IPS-18c (cell line): ENCODE measurements around the gene ISG20L2.

Experiments used
- H3K4me3 ChIP-seq: 2 replicates; pipeline ENCODE4 v1.7.0; 2013; ENCODE audit warnings: low read depth, mild to moderate bottlenecking, low read length, moderate library complexity; ENCODE audit not compliant: insufficient read depth
- H3K9me3 ChIP-seq: one replicate; pipeline ENCODE4 v1.6.1; 2013; ENCODE audit warnings: mild to moderate bottlenecking, low read length, moderate library complexity; ENCODE audit not compliant: control insufficient read depth, insufficient read depth

The ISG20L2 gene

DNA sequence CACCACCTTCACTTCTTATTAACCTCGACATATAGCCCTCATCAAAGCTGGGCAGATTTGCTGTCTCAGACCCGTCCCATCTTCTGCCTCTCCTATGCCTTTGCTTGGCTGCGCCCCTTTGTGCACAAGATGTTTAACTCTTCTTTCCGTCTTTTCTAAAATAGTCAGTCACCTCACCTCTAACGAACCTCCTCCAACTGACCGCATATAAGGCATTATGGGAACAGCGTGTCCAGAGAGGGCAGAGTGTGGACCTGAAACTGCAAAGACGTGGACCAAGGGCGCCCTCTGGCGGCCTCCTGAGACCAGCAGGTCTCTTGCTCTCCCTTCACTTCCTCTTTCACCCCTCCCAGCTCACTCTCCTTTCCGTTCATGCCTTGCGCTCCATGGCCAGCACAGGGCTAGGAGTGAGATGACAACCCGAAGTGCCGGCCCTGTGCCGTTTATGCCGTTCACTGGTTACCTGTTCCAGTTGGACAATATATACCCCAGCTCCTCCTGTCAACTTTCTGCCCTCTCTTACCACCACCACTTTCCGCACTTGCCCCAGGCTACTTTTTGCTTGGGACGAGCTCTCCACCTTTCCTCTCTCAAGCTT is 2.8 kb downstream of the ISG20L2 start:
- Histone ChIP-seq H3K9me3 (no peaks in the 10 kb centered on the region), H3K4me3 (peak overlapping the region; percentile 40)

DNA sequence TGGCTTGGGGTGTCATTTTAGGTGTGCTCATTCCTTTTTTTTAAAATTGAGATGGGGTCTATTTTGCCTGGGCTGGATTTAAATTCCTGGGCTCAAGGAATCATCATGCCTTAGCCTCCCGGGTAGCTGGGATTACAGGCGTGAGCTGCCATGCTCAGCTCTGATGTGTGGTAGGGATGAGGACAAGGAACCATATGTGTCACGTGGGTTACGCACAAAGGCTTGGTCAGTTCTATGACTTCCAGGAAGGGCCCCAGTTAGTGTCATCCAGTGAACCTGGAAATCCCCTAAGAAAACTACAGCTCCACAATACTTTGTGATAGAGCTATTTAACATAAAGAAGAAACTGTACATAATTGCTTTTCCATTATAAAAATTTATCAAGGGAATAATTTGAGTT is 7.0 kb downstream of the ISG20L2 start:
- Histone ChIP-seq H3K9me3 (no peaks in the 10 kb centered on the region), H3K4me3 (no peak overlapping the region)

DNA sequence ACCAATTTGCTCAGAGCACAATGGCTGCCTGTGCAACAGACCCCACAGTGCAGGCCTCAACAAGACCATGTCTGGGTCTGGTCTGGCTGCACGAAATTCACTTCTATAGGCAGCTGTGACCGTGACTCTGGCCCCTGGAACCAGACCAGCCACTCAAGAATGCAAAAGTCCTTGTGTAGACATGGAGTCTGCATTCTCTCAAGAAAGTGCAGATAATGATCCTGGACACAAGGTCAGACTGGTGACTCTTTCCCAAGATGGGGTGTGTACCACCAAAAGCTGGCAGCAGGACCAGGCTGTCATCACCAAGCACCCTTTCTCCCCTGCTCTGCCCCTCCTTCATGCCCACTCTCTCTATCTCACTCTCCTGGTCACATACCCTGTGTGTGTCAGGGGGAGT is 7.4 kb downstream of the ISG20L2 start:
- H3K4me3 ChIP-seq: no peak overlapping the region
- H3K9me3 ChIP-seq: no peaks in the 10 kb centered on the region

DNA sequence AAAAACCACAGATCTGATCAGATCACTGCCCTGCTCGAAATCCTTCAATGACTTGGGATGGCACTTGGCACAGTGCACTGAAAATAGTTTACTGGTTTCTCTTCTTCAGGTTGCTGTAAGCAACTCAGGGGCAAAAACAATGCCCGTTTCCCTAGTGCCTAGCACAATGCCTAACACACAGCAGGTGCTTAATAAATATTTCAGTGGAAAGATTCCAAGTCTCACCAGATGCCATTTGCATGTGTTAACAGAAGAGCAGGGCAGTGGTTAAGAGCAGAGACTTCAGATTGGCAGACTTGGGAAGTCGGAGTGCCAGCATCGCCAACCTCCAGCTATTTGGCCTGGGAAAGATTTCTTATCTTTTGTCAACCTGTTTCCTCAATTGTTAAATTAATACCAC is 11.2 kb downstream of the ISG20L2 start:
- Histone ChIP-seq H3K9me3 (no peaks in the 10 kb centered on the region), H3K4me3 (no peak overlapping the region)

DNA sequence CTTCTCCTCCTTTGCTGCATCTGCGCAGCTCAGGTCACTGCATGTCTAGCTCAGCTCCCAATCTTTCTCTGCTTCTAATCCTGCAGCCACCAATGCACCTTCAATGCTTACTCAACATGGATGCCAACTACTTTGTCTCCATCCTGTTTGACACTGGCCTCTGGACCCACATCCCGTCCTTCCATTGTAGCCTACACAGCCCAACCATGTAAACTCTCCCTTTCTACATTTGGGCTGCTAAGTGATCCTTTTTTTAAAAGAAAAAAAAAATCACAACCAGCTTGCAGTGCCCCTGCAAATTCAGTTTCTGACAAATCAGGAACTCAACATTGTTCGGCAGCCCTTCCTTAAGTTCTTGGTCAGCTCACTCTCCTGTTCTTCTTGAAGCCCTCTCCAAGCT is 13.7 kb downstream of the ISG20L2 start:
- Histone ChIP-seq H3K4me3 (no peak overlapping the region), H3K9me3 (no peaks in the 10 kb centered on the region)

DNA sequence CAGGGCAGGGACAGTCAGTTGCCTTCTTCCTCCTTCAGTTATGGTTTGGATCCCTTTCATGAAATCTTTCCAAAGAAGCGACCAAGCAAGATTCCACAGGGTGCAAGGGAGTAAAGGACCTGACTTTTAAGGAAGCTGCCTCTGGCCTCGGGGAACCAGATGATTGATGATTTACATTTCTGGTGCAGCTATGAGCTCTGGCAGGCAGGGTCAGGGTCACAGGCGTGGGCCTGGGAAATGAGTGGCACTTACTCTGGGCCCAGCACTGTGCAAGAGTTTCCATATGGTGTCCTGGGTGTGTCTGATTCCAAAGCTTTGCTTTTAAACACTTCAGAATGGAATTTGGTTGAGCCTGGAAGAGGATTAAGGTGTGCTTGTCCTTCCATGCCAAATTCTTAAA is 15.9 kb downstream of the ISG20L2 start:
- Histone ChIP-seq H3K9me3 (no peaks in the 10 kb centered on the region), H3K4me3 (no peak overlapping the region)

DNA sequence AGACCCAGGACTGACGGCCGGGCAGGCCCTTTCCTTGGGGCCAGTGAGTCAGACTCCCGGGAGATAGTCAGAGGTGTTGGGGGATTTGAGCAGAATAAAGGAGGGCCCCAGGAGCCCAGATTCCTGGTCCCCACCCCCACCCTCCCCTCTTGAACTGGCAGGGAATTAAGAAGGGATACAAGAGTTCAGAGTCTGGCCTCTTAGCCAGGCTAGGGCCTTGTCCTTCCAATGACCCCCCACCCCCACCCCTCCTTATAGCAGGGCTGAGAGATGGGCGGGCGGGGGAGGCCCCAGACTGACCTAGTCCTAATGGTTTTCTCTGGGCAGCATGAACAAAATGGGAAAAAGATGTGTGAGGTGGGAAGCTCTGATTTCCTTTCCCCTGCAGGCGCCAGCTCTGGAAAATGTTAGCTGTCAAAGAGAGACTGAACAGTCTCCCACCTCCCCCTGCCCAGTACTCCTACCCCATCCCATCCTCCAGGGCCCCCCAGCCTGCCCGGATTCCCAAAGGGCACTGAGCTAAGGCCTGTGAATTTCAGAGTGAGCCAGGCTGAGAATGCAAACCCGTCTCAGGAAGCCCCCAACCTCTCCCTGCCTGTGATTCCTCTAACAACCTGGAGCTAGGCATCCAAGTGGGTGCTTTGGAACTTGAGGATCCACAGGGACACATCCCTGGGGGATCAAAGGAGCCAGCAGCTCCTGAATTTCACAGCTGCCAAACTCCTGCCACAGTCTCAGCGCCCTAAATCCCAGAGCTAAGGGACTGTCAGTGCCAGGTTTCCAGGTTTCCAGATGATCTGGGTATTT is 17.4 kb downstream of the ISG20L2 start:
- Histone ChIP-seq H3K9me3 (no peaks in the 10 kb centered on the region), H3K4me3 (peak overlapping the region; percentile 20; the same call in 1 of the 2 replicates)

DNA sequence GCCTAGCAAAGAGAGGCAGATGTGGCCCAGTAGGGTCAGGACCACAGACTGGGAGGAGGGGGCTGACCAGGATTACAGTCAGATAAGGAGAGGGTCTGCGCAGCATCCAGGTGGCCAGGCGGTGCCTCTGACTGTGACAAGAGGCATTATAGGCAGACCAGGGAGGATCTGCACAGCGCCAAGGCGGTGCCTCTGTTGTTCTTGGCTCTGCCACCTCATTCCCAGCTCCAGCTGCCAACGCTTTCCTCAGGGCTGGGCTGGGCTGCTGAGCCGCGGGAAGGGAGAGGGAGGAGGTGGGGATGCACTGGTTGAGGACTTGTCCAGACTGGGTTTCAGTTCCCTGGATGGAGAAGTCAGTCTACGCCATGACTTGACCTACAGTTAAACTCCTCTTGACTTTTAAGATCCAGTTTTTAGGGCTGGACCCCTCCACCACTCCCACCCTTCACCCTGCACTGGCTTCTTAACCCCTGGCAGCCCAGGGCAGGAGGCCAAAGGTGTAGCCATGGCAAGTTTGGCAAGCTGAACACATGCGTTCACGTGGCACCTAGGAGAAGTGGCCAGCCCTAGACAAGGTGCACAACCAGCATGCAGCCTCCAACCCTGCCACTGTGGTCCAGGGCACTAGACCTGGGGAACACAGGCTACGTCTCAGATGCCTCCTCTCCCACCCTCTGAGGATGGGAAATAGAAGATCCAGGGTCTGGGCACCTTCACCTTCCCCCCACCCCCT is 18.6 kb downstream of the ISG20L2 start:
- Histone ChIP-seq H3K4me3 (no peak overlapping the region; the same call in 1 of the 2 replicates), H3K9me3 (no peaks in the 10 kb centered on the region)

DNA sequence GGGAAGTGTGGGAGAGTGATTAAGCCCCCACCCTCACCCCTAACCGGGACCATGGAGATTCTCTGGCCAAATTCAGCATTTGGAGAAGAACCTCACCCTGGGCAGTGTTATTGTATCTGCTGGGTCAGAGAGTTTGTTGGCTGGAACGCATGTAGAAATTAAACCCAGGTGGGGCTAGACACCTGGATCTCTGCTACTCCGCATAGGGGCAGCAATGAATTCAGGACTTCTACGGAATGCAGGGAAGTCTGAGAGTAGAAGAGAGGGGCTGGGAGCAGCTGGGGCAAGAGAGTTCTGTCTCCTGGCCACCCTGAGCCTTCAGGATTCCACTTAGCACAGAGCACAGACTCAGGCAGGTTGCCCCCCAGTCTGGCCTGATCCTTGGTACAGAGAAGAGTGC is 19.5 kb downstream of the ISG20L2 start:
- H3K4me3 ChIP-seq: peak overlapping the region; percentile 22
- no peaks in the 10 kb centered on the region for H3K9me3 ChIP-seq

DNA sequence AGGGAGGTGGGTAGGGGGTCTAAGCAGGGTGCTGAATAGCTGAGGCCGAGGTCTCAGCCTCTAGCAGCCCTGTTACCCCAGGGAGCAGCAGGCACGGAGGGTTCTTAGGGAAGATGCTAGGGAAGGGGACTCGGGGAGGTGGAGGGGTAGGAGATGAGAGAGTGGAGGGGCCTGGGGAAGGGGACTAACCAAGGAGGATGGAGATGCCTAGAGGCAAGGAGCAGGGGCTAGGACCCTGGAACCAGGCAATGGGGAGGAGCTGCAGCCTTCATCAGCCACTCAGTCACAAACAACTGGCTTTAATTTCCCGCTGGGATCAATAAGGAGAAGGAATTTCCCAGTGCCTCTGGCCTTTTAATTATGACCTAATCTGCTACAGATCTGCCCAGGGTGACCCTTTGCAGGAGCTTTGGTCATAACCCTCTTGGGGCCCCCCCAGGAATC is 20.3 kb downstream of the ISG20L2 start:
- Histone ChIP-seq H3K4me3 (peak overlapping the region; percentile 22), H3K9me3 (no peaks in the 10 kb centered on the region)

DNA sequence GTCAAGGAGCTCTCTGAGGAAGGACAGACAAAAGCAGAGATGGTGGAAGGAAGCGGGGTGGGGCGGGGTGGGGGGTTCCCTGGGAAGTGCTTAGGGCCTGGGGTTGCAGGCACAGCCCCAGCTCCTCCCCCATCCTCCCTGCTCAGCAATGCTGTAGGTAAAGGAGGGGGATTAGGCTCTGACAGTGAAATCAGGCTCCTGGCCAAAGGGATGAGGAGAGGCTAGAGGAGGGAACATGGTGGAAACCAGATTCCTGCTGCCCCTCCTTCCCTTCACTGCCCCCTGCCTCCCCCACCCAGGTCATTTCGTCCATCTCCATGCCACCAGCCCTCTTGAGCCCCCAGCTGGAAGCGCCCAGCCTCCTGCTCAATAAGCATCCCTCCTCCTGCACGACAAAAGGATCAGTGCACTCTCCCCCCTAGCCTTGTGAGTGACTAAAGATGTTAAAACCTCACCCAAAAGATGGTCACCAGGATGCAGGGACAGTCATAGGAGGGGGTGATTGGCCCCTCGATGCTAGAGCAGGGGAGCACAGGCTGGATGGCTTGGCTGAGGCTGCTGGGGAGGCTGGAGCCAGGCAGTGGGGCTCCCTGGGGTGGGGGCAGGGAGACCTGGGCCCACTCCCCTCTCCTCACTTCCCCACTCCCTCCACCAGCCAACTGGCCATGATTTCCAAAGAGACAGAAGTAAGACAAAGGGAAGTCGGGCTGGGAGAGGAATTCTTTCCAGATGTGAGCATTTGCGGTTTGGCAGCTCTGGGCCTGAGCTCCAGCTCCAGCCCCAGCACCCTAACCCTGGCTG is 20.9 kb downstream of the ISG20L2 start:
- H3K9me3 ChIP-seq: no peaks in the 10 kb centered on the region
- peak overlapping the region; percentile 81 for H3K4me3 ChIP-seq

DNA sequence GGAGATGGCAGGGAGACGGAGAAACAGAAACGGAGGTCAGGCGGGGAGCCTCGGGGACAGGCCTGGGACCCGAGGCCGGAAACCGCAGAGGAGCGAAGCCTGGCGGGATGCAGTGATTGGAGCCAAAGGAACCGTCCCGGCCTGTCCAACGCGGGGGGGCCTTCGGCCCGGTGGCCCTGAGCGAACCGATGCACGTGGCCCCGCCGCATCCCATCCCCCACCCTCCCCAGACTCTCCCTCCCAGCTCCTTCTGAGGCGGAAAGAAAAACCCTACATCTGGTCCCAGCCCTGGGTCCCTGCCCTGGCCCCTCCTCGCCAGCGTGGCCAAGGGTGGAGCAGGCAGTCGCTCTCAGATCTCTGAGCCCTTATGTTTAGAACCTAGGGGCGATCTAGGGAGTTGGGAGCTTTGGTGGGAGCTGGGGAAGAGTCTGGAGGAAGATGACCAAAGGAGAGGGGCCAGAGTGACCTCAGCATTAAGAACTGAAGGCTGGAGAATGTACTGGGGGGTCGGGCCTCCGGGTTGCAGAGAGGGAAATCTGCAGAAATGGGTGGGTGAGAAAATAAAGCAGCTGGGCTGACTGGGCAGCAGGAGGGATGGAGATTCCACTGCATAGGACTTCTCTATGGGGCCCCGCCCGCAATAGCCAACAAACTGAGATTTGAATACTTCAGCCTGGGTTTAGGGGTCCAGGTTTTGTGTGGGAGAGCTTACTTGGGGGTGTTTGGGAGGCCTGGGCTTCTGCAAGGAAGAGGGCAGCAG is 21.7 kb downstream of the ISG20L2 start:
- H3K4me3 ChIP-seq: peak overlapping the region; percentile 81
- no peaks in the 10 kb centered on the region for H3K9me3 ChIP-seq

DNA sequence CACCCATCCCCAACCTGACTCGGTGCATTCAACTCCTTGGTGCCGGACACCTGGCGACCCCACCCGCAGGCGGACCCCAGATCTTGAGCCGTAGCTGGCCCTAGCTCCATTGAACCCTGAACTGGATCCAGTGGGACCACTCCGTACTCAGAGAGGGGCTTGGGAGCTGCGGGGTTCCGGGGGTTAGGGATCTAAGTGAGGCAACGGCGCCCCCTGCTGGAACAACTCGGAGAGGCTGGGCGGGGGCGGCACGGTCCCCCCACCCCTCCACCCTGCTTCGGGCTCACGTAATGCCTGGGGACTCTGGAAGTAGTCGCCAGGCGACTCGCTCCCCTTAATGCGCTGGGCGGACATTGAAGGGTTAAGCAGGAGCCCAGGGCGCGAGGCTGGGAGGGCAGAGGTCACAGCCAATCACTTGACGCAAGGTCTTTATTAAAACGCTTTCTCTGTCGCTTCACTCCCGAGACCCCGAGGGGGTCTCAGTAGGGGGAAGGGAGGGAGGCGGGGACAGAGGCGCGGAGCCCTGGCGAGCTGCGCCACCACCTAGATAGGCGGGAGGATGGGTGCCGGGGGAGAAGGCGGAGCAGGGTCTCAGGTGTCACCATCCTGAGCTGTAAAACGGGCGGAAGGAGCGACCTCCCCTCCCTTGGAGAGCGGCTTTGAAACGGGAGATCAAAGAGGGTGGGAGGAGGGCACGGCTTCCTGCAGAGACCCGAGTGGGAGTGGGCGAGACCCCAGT is 22.5 kb downstream of the ISG20L2 start:
- H3K9me3 ChIP-seq: no peaks in the 10 kb centered on the region
- H3K4me3 ChIP-seq: peak overlapping the region; percentile 81

DNA sequence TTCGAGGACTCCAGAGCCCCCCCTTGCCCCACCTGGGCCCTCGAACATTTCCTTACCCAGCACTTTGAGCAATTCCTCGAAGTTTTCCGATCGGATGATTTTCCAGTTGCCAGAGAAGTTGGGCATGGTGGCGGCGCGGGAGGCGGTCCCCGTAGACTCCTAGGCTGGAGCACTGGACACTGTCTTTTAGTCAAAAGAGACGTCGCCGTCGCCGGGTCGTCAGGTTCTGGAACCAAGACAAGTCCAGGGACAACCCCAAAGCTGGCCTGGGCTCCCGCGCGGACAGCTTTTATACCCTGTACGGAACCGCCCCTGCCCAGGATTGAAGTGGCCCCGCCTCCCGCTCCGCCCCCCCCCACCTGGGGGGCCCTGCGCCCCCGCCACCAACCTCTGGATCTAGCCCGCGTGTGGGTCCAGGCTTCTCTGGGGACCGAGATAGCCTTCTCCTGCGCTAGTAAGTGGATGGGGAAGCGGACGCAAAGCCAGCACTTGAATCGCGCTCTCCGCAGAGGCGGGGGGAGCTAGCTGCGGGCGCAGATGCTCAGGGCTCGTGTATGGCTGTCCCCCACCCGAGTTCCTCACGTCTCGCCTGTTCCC is 23.1 kb downstream of the ISG20L2 start, which contains the start of gene CRABP2:
CRABP2 (minus strand) TSS at position 263 of the 597 bp plus-strand sequence; CDS start at position 126, 137 bp downstream.
- Histone ChIP-seq H3K9me3 (no peaks in the 10 kb centered on the region), H3K4me3 (peak within 1 kb of the TSS; percentile 81)

DNA sequence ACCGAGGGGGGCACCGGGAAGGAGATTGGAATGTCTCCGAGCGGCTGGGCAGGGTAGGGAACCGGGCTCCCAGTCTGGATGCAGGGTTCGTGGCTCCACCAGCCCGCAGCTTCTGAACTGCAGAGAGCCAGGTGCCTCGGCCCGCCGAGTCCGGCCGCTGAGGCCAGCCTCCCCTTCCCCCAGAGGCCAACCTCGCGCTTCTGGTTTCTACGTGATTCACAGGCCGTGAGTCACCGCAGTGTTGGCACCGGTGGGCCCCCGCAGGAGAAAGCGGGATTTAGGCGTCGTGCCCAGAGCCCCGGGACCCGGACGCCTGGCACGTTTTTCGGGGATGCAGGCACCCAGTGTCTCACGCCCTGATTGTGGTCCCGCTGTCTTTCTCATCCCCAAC is 23.6 kb downstream of the ISG20L2 start:
- Histone ChIP-seq H3K9me3 (no peaks in the 10 kb centered on the region), H3K4me3 (peak overlapping the region; percentile 81)
